Liver (tissue), 9 donors: ENCODE data around the gene SLC25A44. TPM values are rescaled to one million over a fixed set of nuclear protein-coding genes. Genes with fewer than 3 reads are reported as not detected.
A peak's percentile ranks its signal among the peaks of the same experiment; 100 is the strongest.

Experiments used
- DNase-seq: peaks from one replicate; pipeline ENCODE4 v3.0.0-alpha.2; 2017; ENCODE audit warnings: low spot score
- H3K27ac ChIP-seq, 2 donors: one replicate each; pipeline ENCODE4 v1.7.0; 2013; ENCODE audit warnings: inconsistent platforms in 2 of 2, low read length in 2 of 2, control low read depth in 1 of 2, low read depth in 1 of 2, mild to moderate bottlenecking in 1 of 2
- H3K27me3 ChIP-seq, 4 donors: one replicate each; pipeline versions ENCODE4 v1.6.1 to v1.7.0; 2013; ENCODE audit warnings: low read length in 3 of 4, inconsistent platforms in 1 of 4, mild to moderate bottlenecking in 1 of 4, moderate library complexity in 1 of 4; ENCODE audit not compliant: control insufficient read depth in 4 of 4, insufficient read depth in 4 of 4
- H3K36me3 ChIP-seq, 4 donors: one replicate each; pipeline versions ENCODE4 v1.6.1 to v1.7.0; 2013; ENCODE audit warnings: low read length in 3 of 4, mild to moderate bottlenecking in 3 of 4, low read depth in 1 of 4, moderate library complexity in 1 of 4; ENCODE audit not compliant: control insufficient read depth in 4 of 4, insufficient read depth in 3 of 4
- H3K4me1 ChIP-seq, 4 donors: one replicate each; pipeline versions ENCODE4 v1.6.1 to v1.7.0; 2013; ENCODE audit warnings: low read length in 3 of 4, mild to moderate bottlenecking in 3 of 4, moderate library complexity in 1 of 4; ENCODE audit not compliant: control insufficient read depth in 4 of 4, insufficient read depth in 4 of 4
- H3K4me3 ChIP-seq, 3 donors: one replicate each; pipeline versions ENCODE4 v1.6.1 to v1.7.0; 2013; ENCODE audit warnings: low read length in 3 of 3, control low read depth in 1 of 3, low read depth in 1 of 3, mild to moderate bottlenecking in 1 of 3
- H3K9ac ChIP-seq, 2 donors: one replicate each; pipeline ENCODE4 v1.7.0; 2013; ENCODE audit warnings: low read length in 2 of 2, mild to moderate bottlenecking in 2 of 2, moderate library complexity in 2 of 2, control low read depth in 1 of 2, low read depth in 1 of 2
- H3K9me3 ChIP-seq, 4 donors: one replicate each; pipeline versions ENCODE4 v1.6.1 to v1.7.0; 2013; ENCODE audit warnings: low read length in 3 of 4; ENCODE audit not compliant: control insufficient read depth in 4 of 4
- EGR1 ChIP-seq, 2 donors: IDR thresholded peaks; 2 replicates each; pipeline ENCODE4 v1.6.1; 2016 to 2018; ENCODE audit warnings: antibody characterized with exemption in 2 of 2, low read depth in 2 of 2
- FOXA1 ChIP-seq: IDR thresholded peaks from 2 replicates; pipeline ENCODE4 v1.6.1; 2016; ENCODE audit warnings: antibody characterized with exemption
- FOXA2 ChIP-seq: IDR thresholded peaks from 2 replicates; pipeline ENCODE4 v1.6.1; 2016; ENCODE audit warnings: antibody characterized with exemption
- GABPA ChIP-seq, 2 donors: IDR thresholded peaks in 1 of 2; conservative IDR thresholded peaks in 1 of 2; 2 replicates each; pipeline ENCODE4 v1.6.1; 2016; ENCODE audit warnings: antibody characterized with exemption in 2 of 2, mild to moderate bottlenecking in 1 of 2, moderate library complexity in 1 of 2
- HNF4A ChIP-seq, 2 donors: conservative IDR thresholded peaks; 2 replicates each; pipeline ENCODE4 v1.6.1; 2016; ENCODE audit warnings: antibody characterized with exemption in 2 of 2, mild to moderate bottlenecking in 2 of 2
- HNF4G ChIP-seq: IDR thresholded peaks from 2 replicates; pipeline ENCODE4 v1.6.1; 2016; ENCODE audit warnings: antibody characterized with exemption
- JUND ChIP-seq, 2 donors: IDR thresholded peaks; 2 replicates each; pipeline ENCODE4 v1.6.1; 2016; ENCODE audit warnings: antibody characterized with exemption in 2 of 2
- NR2F2 ChIP-seq: IDR thresholded peaks from 2 replicates; pipeline ENCODE4 v1.6.1; 2016; ENCODE audit warnings: antibody characterized with exemption
- RAD21 ChIP-seq, 2 donors: IDR thresholded peaks; 2 replicates each; pipeline ENCODE4 v1.6.1; 2016; ENCODE audit warnings: antibody characterized with exemption in 2 of 2, mild to moderate bottlenecking in 2 of 2
- RXRA ChIP-seq, 2 donors: IDR thresholded peaks; 2 replicates each; pipeline ENCODE4 v1.6.1; 2017 to 2018; ENCODE audit warnings: antibody characterized with exemption in 2 of 2, mild to moderate bottlenecking in 1 of 2
- SP1 ChIP-seq: IDR thresholded peaks from 2 replicates; pipeline ENCODE4 v1.6.1; 2018; ENCODE audit warnings: antibody characterized with exemption, mild to moderate bottlenecking
- TAF1 ChIP-seq: conservative IDR thresholded peaks from 2 replicates; pipeline ENCODE4 v1.6.1; 2016; ENCODE audit warnings: antibody characterized with exemption, mild to moderate bottlenecking
- YY1 ChIP-seq: IDR thresholded peaks from 2 replicates; pipeline ENCODE4 v1.6.1; 2016; ENCODE audit warnings: antibody characterized with exemption, mild to moderate bottlenecking
- WGBS: extraction: QIAGEN DNeasy Blood & Tissue Kit; methylation state at CpG from one replicate; pipeline ENCODE4 v1.1.7; 2013; 5-methylcytosine and 5-hydroxymethylcytosine counted together
- polyA plus RNA-seq, 2 donors: library from polyadenylated mRNA; stranded (reverse) in 1 of 2; unstranded in 1 of 2; fragments of 200-250 nt in 1 of 2; fragments of >200 nt in 1 of 2; fragmentation: Nextera tagmentation in 1 of 2; extraction: Ambion mirVana in 1 of 2; gene quantifications; one replicate each; pipeline versions ENCODE4 v1.2.1 to v1.2.3, GENCODE V29; 2013 to 2015
- total RNA-seq, 2 donors: library from RNA; depleted of rRNA; stranded (reverse); fragments of >200 nt; gene quantifications; one replicate each; pipeline ENCODE4 v1.2.3, GENCODE V29; 2014
- TF ChIP-seq, protein P1 (sequence below): fragments of 150-350 bp; IDR thresholded peaks from 2 replicates; pipeline ENCODE4 v1.5.1; 2017; ENCODE audit warnings: improper control_type of control experiment, low read depth, low read length; ENCODE audit not compliant: missing input control
- TF ChIP-seq, protein P2 (sequence below): IDR thresholded peaks from 2 replicates; pipeline ENCODE4 v1.6.1; 2016; ENCODE audit warnings: antibody characterized with exemption, mild to moderate bottlenecking
- TF ChIP-seq, protein P3 (sequence below): IDR thresholded peaks from 2 replicates; pipeline ENCODE4 v1.6.1; 2016; ENCODE audit warnings: antibody characterized with exemption
- TF ChIP-seq, protein P4 (sequence below): IDR thresholded peaks from 2 replicates; pipeline ENCODE4 v1.6.1; 2016; ENCODE audit warnings: antibody characterized with exemption
- TF ChIP-seq, protein P5 (sequence below): IDR thresholded peaks from 2 replicates; pipeline ENCODE4 v1.6.1; 2016; ENCODE audit warnings: antibody characterized with exemption
- donor health status: healthy.
- donor health status: healthy.
- donor health status: healthy.
- donor health status: healthy.
- donor health status: healthy.

SLC25A44 gene, protein sequence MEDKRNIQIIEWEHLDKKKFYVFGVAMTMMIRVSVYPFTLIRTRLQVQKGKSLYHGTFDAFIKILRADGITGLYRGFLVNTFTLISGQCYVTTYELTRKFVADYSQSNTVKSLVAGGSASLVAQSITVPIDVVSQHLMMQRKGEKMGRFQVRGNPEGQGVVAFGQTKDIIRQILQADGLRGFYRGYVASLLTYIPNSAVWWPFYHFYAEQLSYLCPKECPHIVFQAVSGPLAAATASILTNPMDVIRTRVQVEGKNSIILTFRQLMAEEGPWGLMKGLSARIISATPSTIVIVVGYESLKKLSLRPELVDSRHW
- total RNA-seq, result 10 to 100 TPM; 10.2 to 21.8 TPM
- polyA plus RNA-seq, result 10 to 100 TPM; 15.7 to 16.0 TPM

DNA sequence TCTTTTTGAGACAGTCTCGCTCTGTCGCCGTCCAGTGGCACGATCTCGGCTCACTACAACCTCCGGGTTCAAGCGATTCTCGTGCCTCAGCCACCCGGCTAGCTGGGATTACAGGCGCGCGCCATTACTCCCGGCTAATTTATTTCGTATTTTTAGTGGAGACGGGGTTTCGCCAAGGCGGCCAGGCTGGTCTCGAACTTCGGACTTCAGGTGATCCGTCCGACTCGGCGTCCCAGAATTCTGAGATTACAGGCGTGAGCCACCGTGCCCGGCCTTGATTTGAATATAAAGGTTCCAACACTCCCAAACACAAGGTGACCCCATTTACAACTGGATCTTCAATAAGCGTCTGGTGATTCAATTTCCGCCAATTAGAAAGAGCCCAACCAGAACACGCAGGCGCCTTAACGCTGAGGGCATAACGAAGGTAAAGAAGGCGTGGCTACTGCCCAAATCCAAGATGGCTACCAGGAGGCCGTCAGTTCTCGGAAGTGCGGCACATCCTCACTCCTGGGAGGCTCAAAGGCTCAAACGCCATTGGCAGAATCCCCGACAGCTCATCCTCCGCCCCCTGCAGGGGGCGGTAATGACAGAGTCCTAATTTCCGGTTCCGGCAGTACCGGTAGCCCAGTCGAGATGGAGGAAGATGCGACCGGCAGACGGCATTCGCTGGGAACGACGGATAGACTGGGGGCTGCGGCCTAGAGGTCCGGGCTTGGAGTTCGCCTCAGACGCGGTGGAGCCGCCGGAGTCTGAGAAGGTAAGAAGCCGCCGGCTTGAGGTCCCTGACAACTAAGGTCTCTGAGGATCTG lies at the start of gene SLC25A44:
SLC25A44 (plus strand) TSS at position 617 of the 812 bp plus-strand sequence. CDS start 5,744 bp downstream, outside the sequence.
- H3K9ac ChIP-seq, result peak within 1 kb of the TSS; percentile 68 to 89
- peaks cover 13 to 42% (median 37%) of the 10 kb centered on the region in 4 donors for H3K4me1 ChIP-seq
- H3K4me3 ChIP-seq, result peak within 1 kb of the TSS; percentile 69 to 98 (median 97)
- no peaks in the 10 kb centered on the region for H3K36me3 ChIP-seq
- peak; percentile 97 for DNase-seq
- TF ChIP-seq NR2F2 (peak; percentile 75), HNF4G (peak; percentile 28), YY1 (peak; percentile 100), FOXA2 (no peak), GABPA (IDR thresholded peaks at IDR 0.05 in 1 of 2, conservative IDR thresholded peaks at IDR 0.05 in 1 of 2) (peak; percentile 95 to 99), EGR1 (IDR thresholded peaks at IDR 0.05; ENCODE audit: low read depth in 2 of 2) (peak; percentile 87 to 90), HNF4A (conservative IDR thresholded peaks at IDR 0.05) (peak; percentile 40 to 74), JUND (IDR thresholded peaks at IDR 0.05) (peak; percentile 61 to 92), RAD21 (IDR thresholded peaks at IDR 0.05) (peak in 1 of 2 donors; percentile 62), RXRA (IDR thresholded peaks at IDR 0.05) (peak; percentile 19 to 82), FOXA1 (no peak), SP1 (peak; percentile 94), TAF1 (peak; percentile 71)
- TF ChIP-seq, protein P1, sequence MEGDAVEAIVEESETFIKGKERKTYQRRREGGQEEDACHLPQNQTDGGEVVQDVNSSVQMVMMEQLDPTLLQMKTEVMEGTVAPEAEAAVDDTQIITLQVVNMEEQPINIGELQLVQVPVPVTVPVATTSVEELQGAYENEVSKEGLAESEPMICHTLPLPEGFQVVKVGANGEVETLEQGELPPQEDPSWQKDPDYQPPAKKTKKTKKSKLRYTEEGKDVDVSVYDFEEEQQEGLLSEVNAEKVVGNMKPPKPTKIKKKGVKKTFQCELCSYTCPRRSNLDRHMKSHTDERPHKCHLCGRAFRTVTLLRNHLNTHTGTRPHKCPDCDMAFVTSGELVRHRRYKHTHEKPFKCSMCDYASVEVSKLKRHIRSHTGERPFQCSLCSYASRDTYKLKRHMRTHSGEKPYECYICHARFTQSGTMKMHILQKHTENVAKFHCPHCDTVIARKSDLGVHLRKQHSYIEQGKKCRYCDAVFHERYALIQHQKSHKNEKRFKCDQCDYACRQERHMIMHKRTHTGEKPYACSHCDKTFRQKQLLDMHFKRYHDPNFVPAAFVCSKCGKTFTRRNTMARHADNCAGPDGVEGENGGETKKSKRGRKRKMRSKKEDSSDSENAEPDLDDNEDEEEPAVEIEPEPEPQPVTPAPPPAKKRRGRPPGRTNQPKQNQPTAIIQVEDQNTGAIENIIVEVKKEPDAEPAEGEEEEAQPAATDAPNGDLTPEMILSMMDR, result peak; percentile 71
- TF ChIP-seq, protein P2, sequence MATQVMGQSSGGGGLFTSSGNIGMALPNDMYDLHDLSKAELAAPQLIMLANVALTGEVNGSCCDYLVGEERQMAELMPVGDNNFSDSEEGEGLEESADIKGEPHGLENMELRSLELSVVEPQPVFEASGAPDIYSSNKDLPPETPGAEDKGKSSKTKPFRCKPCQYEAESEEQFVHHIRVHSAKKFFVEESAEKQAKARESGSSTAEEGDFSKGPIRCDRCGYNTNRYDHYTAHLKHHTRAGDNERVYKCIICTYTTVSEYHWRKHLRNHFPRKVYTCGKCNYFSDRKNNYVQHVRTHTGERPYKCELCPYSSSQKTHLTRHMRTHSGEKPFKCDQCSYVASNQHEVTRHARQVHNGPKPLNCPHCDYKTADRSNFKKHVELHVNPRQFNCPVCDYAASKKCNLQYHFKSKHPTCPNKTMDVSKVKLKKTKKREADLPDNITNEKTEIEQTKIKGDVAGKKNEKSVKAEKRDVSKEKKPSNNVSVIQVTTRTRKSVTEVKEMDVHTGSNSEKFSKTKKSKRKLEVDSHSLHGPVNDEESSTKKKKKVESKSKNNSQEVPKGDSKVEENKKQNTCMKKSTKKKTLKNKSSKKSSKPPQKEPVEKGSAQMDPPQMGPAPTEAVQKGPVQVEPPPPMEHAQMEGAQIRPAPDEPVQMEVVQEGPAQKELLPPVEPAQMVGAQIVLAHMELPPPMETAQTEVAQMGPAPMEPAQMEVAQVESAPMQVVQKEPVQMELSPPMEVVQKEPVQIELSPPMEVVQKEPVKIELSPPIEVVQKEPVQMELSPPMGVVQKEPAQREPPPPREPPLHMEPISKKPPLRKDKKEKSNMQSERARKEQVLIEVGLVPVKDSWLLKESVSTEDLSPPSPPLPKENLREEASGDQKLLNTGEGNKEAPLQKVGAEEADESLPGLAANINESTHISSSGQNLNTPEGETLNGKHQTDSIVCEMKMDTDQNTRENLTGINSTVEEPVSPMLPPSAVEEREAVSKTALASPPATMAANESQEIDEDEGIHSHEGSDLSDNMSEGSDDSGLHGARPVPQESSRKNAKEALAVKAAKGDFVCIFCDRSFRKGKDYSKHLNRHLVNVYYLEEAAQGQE, result peak; percentile 52
- TF ChIP-seq, protein P3, sequence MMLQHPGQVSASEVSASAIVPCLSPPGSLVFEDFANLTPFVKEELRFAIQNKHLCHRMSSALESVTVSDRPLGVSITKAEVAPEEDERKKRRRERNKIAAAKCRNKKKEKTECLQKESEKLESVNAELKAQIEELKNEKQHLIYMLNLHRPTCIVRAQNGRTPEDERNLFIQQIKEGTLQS, result peak; percentile 71
- TF ChIP-seq, protein P4, sequence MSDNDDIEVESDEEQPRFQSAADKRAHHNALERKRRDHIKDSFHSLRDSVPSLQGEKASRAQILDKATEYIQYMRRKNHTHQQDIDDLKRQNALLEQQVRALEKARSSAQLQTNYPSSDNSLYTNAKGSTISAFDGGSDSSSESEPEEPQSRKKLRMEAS, result peak; percentile 76
- TF ChIP-seq, protein P5, sequence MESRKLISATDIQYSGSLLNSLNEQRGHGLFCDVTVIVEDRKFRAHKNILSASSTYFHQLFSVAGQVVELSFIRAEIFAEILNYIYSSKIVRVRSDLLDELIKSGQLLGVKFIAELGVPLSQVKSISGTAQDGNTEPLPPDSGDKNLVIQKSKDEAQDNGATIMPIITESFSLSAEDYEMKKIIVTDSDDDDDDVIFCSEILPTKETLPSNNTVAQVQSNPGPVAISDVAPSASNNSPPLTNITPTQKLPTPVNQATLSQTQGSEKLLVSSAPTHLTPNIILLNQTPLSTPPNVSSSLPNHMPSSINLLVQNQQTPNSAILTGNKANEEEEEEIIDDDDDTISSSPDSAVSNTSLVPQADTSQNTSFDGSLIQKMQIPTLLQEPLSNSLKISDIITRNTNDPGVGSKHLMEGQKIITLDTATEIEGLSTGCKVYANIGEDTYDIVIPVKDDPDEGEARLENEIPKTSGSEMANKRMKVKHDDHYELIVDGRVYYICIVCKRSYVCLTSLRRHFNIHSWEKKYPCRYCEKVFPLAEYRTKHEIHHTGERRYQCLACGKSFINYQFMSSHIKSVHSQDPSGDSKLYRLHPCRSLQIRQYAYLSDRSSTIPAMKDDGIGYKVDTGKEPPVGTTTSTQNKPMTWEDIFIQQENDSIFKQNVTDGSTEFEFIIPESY, result peak; percentile 71
- WGBS, result 8% methylated on average over 59 of the region's 59 CpGs
- H3K27me3 ChIP-seq, result no peaks in the 10 kb centered on the region
- H3K9me3 ChIP-seq, result peaks cover 0 to 4% (median under 1%) of the 10 kb centered on the region in 4 donors
- H3K27ac ChIP-seq, result peak within 1 kb of the TSS; percentile 82 to 83
